Uterus (tissue), 4 donors: ENCODE measurements around the gene SPIC. TPM values are rescaled to one million over a fixed set of nuclear protein-coding genes. Genes with fewer than 3 reads are reported as not detected.
"Not testable (repeated sequence)": the region's sequence is repeated elsewhere in the genome, so short reads cannot be mapped to it uniquely, and the experiment has no call there.

ENCODE experiments used
- DNase-seq, 2 donors: peaks; one replicate each; pipeline ENCODE4 v3.0.0-alpha.2; 2019 to 2020
- H3K27ac ChIP-seq, 2 donors: fragments of 200-600 bp; sonication (generic); 1 replicate in 1 of 2; 2 replicates in 1 of 2; pipeline ENCODE4 v1.5.1; 2016 to 2018
- H3K27me3 ChIP-seq, 2 donors: fragments of 200-600 bp; sonication (generic); one replicate each; pipeline ENCODE4 v1.5.1; 2018 to 2019; ENCODE audit warnings: control low read depth in 1 of 2
- H3K36me3 ChIP-seq, 2 donors: fragments of 200-600 bp; sonication (generic); one replicate each; pipeline ENCODE4 v1.5.1; 2019; ENCODE audit warnings: control low read depth in 1 of 2
- H3K4me1 ChIP-seq, 2 donors: fragments of 200-600 bp; sonication (generic); one replicate each; pipeline ENCODE4 v1.5.1; 2018 to 2019; ENCODE audit warnings: control low read depth in 1 of 2
- H3K4me3 ChIP-seq, 2 donors: fragments of 200-600 bp; sonication (generic); 1 replicate in 1 of 2; 2 replicates in 1 of 2; pipeline ENCODE4 v1.5.1; 2018 to 2019; ENCODE audit warnings: mild to moderate bottlenecking in 1 of 2
- H3K9me3 ChIP-seq, 2 donors: fragments of 200-600 bp; sonication (generic); one replicate each; pipeline ENCODE4 v1.5.1; 2019; ENCODE audit warnings: control low read depth in 1 of 2
- CTCF ChIP-seq, 4 experiments: fragments of 200-600 bp in 2 of 4; fragments of 450-650 bp in 2 of 4; sonication (generic) in 2 of 4; IDR thresholded peaks; one replicate each; pipeline ENCODE4 v1.5.1; 2016 to 2019; ENCODE audit warnings: antibody characterized with exemption in 4 of 4, mild to moderate bottlenecking in 2 of 4, moderate library complexity in 1 of 4
- POLR2A ChIP-seq, 2 donors: fragments of 450-650 bp; IDR thresholded peaks; one replicate each; pipeline ENCODE4 v1.6.1; 2016; ENCODE audit warnings: antibody characterized with exemption in 2 of 2, mild to moderate bottlenecking in 1 of 2, moderate library complexity in 1 of 2
- intact Hi-C: fragments of 100-400 bp; cut with DNase I; formaldehyde crosslinking; loops from one replicate; pipeline ENCODE4 v1.15.1; 2023; ENCODE audit warnings: low total_unique reads
- total RNA-seq, 4 donors: library from RNA; depleted of rRNA in 3 of 4; stranded (reverse); fragments of >200 nt in 3 of 4; gene quantifications; one replicate each; pipeline versions ENCODE4 v1.1.0 to v1.2.4, GENCODE V29; 2014 to 2023
- donor health status: DM: yes; HTN: yes; CAD: no.

Gene SPIC
- total RNA-seq, 4 donors from 2014 or later: not detected

GRCh38 chr12:101455685-101456084 lies 19.5 kb upstream of the SPIC start:
- TF ChIP-seq CTCF (IDR thresholded peaks at IDR 0.05) (no peak), POLR2A (IDR thresholded peaks at IDR 0.05) (no peak)
- no peaks in the 10 kb centered on the region for H3K36me3 ChIP-seq
- no peak for DNase-seq
- intact Hi-C loops: no loop called here
- H3K4me1 ChIP-seq: no peaks in the 10 kb centered on the region
- no peak overlapping the region for H3K4me3 ChIP-seq
- no peaks in the 10 kb centered on the region for H3K27me3 ChIP-seq
- H3K27ac ChIP-seq: no peak overlapping the region
- H3K9me3 ChIP-seq: no peaks in the 10 kb centered on the region

GRCh38 chr12:101459642-101460346 lies 15.3 kb upstream of the SPIC start:
- Histone ChIP-seq H3K4me3 (no peak overlapping the region), H3K27me3 (no peaks in the 10 kb centered on the region), H3K9me3 (no peaks in the 10 kb centered on the region), H3K27ac (no peak overlapping the region), H3K4me1 (no peaks in the 10 kb centered on the region), H3K36me3 (no peaks in the 10 kb centered on the region)
- DNase-seq: no peak
- no peak for TF ChIP-seq CTCF (IDR thresholded peaks at IDR 0.05)
- TF ChIP-seq POLR2A (IDR thresholded peaks at IDR 0.05): no peak
- intact Hi-C loops: no loop called here

- no peaks in the 10 kb centered on the region for H3K9me3 ChIP-seq
- H3K4me3 ChIP-seq: no peak overlapping the region
- no peak for DNase-seq
- no peaks in the 10 kb centered on the region for H3K36me3 ChIP-seq
- H3K4me1 ChIP-seq: no peaks in the 10 kb centered on the region
- H3K27me3 ChIP-seq: no peaks in the 10 kb centered on the region
- intact Hi-C loops: no loop called here
- TF ChIP-seq CTCF (IDR thresholded peaks at IDR 0.05): no peak
- no peak for TF ChIP-seq POLR2A (IDR thresholded peaks at IDR 0.05)
- no peak overlapping the region for H3K27ac ChIP-seq
Measured at GRCh38 chr12:101468948-101469347, 6.2 kb upstream of the SPIC start.

GRCh38 chr12:101470939-101471338 lies 4.2 kb upstream of the SPIC start:
- no peak overlapping the region for H3K4me3 ChIP-seq
- no peaks in the 10 kb centered on the region for H3K4me1 ChIP-seq
- H3K36me3 ChIP-seq: no peaks in the 10 kb centered on the region
- DNase-seq: no peak
- H3K27me3 ChIP-seq: no peaks in the 10 kb centered on the region
- TF ChIP-seq CTCF (IDR thresholded peaks at IDR 0.05) (no peak), POLR2A (IDR thresholded peaks at IDR 0.05) (no peak)
- intact Hi-C loops: no loop called here
- H3K9me3 ChIP-seq: no peaks in the 10 kb centered on the region
- no peak overlapping the region for H3K27ac ChIP-seq

GRCh38 chr12:101471878-101472277 lies 3.3 kb upstream of the SPIC start:
- H3K27ac ChIP-seq, DNase-seq, H3K27me3 ChIP-seq, H3K4me3 ChIP-seq, H3K9me3 ChIP-seq, H3K36me3 ChIP-seq, intact Hi-C loops, H3K4me1 ChIP-seq: not testable (repeated sequence)

- Histone ChIP-seq H3K27me3 (no peaks in the 10 kb centered on the region), H3K4me1 (no peaks in the 10 kb centered on the region), H3K36me3 (no peaks in the 10 kb centered on the region), H3K4me3 (no peak overlapping the region), H3K9me3 (no peaks in the 10 kb centered on the region), H3K27ac (no peak overlapping the region)
- intact Hi-C loops: no loop called here
- no peak for DNase-seq
- TF ChIP-seq POLR2A (IDR thresholded peaks at IDR 0.05) (no peak), CTCF (IDR thresholded peaks at IDR 0.05) (no peak)
Measured at GRCh38 chr12:101474248-101474647, 888 bp upstream of the SPIC start.
